ENCODE results near the gene IRF2BP1.

DNA sequence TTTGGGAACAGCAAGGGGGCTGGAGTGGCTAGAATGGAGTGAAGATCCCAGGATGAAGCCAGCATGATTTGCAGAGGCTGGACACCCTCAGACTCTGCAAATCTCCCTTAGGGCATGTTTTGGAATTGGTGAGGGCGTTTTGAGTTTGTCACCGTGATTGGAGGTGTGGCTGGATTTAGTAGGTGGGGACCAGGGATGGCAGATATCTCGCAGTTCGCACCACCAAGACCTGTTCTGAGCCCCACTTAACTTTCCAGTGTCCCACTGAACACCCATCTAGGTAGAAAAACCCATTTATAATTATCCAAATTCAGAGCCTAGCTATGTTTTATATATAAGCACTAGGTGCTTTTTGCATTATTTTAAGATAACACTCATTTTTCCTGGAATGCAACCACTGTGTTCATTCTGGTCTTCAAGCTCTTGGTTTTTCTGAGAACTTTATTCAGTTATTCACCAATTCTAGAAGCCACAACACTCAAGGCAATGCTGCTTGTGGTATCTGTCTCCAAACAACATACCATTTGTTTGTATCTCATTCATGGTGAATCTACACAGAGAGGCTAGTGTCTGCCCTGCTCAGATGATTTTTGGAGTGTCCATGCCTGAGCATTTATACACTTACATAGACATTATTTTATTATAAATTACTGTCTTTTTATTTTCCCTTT lies 31.6 kb upstream of the IRF2BP1 start:
- TF ChIP-seq POLR2A (IDR thresholded peaks at IDR 0.05): no peak
- TF ChIP-seq, protein P1, sequence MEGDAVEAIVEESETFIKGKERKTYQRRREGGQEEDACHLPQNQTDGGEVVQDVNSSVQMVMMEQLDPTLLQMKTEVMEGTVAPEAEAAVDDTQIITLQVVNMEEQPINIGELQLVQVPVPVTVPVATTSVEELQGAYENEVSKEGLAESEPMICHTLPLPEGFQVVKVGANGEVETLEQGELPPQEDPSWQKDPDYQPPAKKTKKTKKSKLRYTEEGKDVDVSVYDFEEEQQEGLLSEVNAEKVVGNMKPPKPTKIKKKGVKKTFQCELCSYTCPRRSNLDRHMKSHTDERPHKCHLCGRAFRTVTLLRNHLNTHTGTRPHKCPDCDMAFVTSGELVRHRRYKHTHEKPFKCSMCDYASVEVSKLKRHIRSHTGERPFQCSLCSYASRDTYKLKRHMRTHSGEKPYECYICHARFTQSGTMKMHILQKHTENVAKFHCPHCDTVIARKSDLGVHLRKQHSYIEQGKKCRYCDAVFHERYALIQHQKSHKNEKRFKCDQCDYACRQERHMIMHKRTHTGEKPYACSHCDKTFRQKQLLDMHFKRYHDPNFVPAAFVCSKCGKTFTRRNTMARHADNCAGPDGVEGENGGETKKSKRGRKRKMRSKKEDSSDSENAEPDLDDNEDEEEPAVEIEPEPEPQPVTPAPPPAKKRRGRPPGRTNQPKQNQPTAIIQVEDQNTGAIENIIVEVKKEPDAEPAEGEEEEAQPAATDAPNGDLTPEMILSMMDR (IDR thresholded peaks at IDR 0.05): no peak
